B cell (primary cell): ENCODE results near the gene ACACB. TPM values are rescaled to one million over a fixed set of nuclear protein-coding genes. Genes with fewer than 3 reads are reported as not detected.
"Not testable (repeated sequence)": the region's sequence is repeated elsewhere in the genome, so short reads cannot be mapped to it uniquely, and the experiment has no call there.

ENCODE experiments used
- ATAC-seq: fragments of 200-7000 bp; cut with Tn5 transposase; one replicate; pipeline ENCODE4 v1.10.0; 2021; ENCODE audit warnings: low read depth, mild to moderate bottlenecking, moderate number of reproducible peaks, moderate library complexity
- CTCF ChIA-PET: fragments of 350-600 bp; sonication (Branson Sonifier 250); formaldehyde crosslinking; loops from one replicate; lab custom pipeline; 2021; ENCODE audit warnings: antibody characterized with exemption, inconsistent platforms; lab: Charles Lee
- POLR2A ChIA-PET: fragments of 350-600 bp; sonication (Branson Sonifier 250); formaldehyde crosslinking; loops from one replicate; lab custom pipeline; 2021; ENCODE audit warnings: antibody characterized with exemption; lab: Charles Lee
- DNase-seq: peaks from one replicate; pipeline ENCODE4 v3.0.0; 2013
- H2AFZ ChIP-seq: 2 replicates; pipeline ENCODE4 v1.6.1; 2012; ENCODE audit warnings: mild to moderate bottlenecking, low read depth, low read length; ENCODE audit not compliant: insufficient read depth, poor library complexity, severe bottlenecking
- H3K27ac ChIP-seq, 2 donors: 1 replicate in 1 of 2; 2 replicates in 1 of 2; pipeline ENCODE4 v1.5.1; 2012 to 2013; ENCODE audit warnings: low read length in 2 of 2, mild to moderate bottlenecking in 2 of 2, moderate library complexity in 1 of 2
- H3K27me3 ChIP-seq, 4 experiments: fragments of 200-600 bp in 1 of 4; sonication (generic) in 1 of 4; replicated peaks in 1 of 4; 1 replicate in 2 of 4; 2 replicates in 2 of 4; pipeline versions ENCODE4 v1.6.1 to v1.7.0; 2013 to 2016; ENCODE audit warnings: low read length in 3 of 4, mild to moderate bottlenecking in 2 of 4, mixed read lengths in 1 of 4, moderate library complexity in 1 of 4; ENCODE audit not compliant: insufficient read depth in 4 of 4, control insufficient read depth in 3 of 4; ENCODE audit errors: control extremely low read depth in 1 of 4
- H3K36me3 ChIP-seq, 2 experiments: replicated peaks in 1 of 2; 1 replicate in 1 of 2; 2 replicates in 1 of 2; pipeline versions ENCODE4 v1.6.1 to v1.7.1; 2013; ENCODE audit warnings: low read length in 1 of 2; ENCODE audit not compliant: insufficient read depth in 2 of 2, control insufficient read depth in 1 of 2; ENCODE audit errors: control extremely low read depth in 1 of 2, extremely low read depth in 1 of 2
- H3K4me1 ChIP-seq, 2 donors: fragments of 200-600 bp in 1 of 2; sonication (generic) in 1 of 2; 1 replicate in 1 of 2; 2 replicates in 1 of 2; pipeline versions ENCODE4 v1.5.1 to v1.6.1; 2013 to 2017; ENCODE audit warnings: low read length in 2 of 2; ENCODE audit not compliant: control insufficient read depth in 2 of 2, insufficient read depth in 2 of 2
- H3K4me2 ChIP-seq: replicated peaks from 2 replicates; pipeline ENCODE3; 2012; ENCODE audit warnings: mild to moderate bottlenecking, low read depth, low read length; ENCODE audit not compliant: poor library complexity, severe bottlenecking
- H3K4me3 ChIP-seq, 5 experiments: fragments of 200-600 bp in 1 of 5; sonication (generic) in 1 of 5; 1 replicate in 3 of 5; 2 replicates in 2 of 5; pipeline versions ENCODE4 v1.5.1 to v1.7.0; 2011 to 2016; ENCODE audit warnings: low read length in 4 of 5, mild to moderate bottlenecking in 4 of 5, low read depth in 2 of 5, control low read depth in 1 of 5, moderate library complexity in 1 of 5; ENCODE audit not compliant: insufficient read depth in 1 of 5; ENCODE audit errors: control extremely low read depth in 1 of 5, extremely low read depth in 1 of 5
- H3K79me2 ChIP-seq: fragments of 200-600 bp; sonication (generic); one replicate; pipeline ENCODE4 v1.6.0; 2016; ENCODE audit warnings: low read length; ENCODE audit not compliant: control insufficient read depth, insufficient read depth
- H3K9ac ChIP-seq: fragments of 200-600 bp; sonication (generic); 2 replicates; pipeline ENCODE4 v1.6.1; 2017; ENCODE audit warnings: mild to moderate bottlenecking, low read length, moderate library complexity
- H3K9me3 ChIP-seq, 3 donors: one replicate each; pipeline versions ENCODE4 v1.6.1 to v1.7.1; 2013; ENCODE audit warnings: low read length in 2 of 3; ENCODE audit not compliant: control insufficient read depth in 2 of 3, insufficient read depth in 1 of 3; ENCODE audit errors: control extremely low read depth in 1 of 3
- H4K20me1 ChIP-seq: 2 replicates; pipeline ENCODE4 v1.6.0; 2012; ENCODE audit warnings: mild to moderate bottlenecking, low read length; ENCODE audit not compliant: insufficient read depth, control insufficient read depth, poor library complexity, severe bottlenecking
- H3K27ac Mint-ChIP-seq: one replicate; pipeline ENCODE4 v1.8.0; 2021; ENCODE audit warnings: mixed read lengths
- H3K27me3 Mint-ChIP-seq: one replicate; pipeline ENCODE4 v1.8.0; 2021; ENCODE audit warnings: mixed read lengths
- H3K4me1 Mint-ChIP-seq: one replicate; pipeline ENCODE4 v1.8.0; 2021; ENCODE audit warnings: mixed read lengths
- H3K4me3 Mint-ChIP-seq: one replicate; pipeline ENCODE4 v1.8.0; 2021; ENCODE audit warnings: mixed read lengths
- H3K9me3 Mint-ChIP-seq: one replicate; pipeline ENCODE4 v1.8.0; 2022; ENCODE audit warnings: mixed read lengths; ENCODE audit not compliant: insufficient read depth
- CTCF ChIP-seq: fragments of 200-600 bp; IDR thresholded peaks from one replicate; pipeline ENCODE4 v1.8.0; 2022; ENCODE audit warnings: antibody characterized with exemption, mild to moderate bottlenecking
- EZH2 ChIP-seq: IDR thresholded peaks from 2 replicates; pipeline ENCODE4 v1.6.1; 2012; ENCODE audit warnings: borderline replicate concordance, low read depth, mild to moderate bottlenecking, moderate library complexity, low read length; ENCODE audit not compliant: insufficient read depth, poor library complexity, severe bottlenecking
- WGBS: methylation state at CpG from one replicate; pipeline ENCODE4 v1.1.5; 2013; ENCODE audit warnings: missing lambda C conversion rate; ENCODE audit not compliant: insufficient coverage; 5-methylcytosine and 5-hydroxymethylcytosine counted together
- intact Hi-C: fragments of 100-400 bp; cut with micrococcal nuclease; formaldehyde crosslinking; loops from one replicate; pipeline ENCODE4 v1.10.0; 2022
- polyA plus RNA-seq: library from polyadenylated mRNA; depleted of rRNA; stranded (reverse); fragments of >200 nt; gene quantifications from 2 replicates; pipeline ENCODE4 v1.2.3, GENCODE V29; 2012
- total RNA-seq, 2 donors: library from RNA; stranded (reverse); fragments of 120-200 nt in 1 of 2; gene quantifications; 1 replicate in 1 of 2; 2 replicates in 1 of 2; pipeline versions ENCODE4 v1.2.3 to v1.2.4, GENCODE V29; 2013 to 2022

The ACACB gene
- total and polyA plus RNA-seq, 2 donors (not counting 1 experiment from before 2014, with no cell fraction given) = 7.4 to 27.5 TPM

DNA sequence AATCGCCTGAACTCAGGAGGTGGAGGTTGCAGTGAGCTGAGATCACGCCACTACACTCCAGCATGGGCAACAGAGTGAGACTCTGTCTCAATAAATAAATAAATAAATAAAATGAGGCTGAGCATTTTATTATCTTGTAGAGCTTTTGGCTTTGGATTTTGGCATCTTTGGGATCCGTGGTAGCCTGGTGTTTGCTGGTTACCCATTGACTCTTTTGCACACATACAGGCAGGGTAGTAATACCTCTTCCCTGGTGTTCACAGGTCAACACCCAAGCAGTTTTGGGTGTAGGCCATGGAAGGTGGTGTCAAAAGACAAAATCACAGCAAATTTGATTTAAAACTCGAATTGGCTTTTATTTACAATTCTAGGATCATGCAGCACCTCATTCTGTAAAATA, 27.8 kb downstream of the ACACB start:
- no peaks in the 10 kb centered on the region for H3K36me3 ChIP-seq
- H3K4me3 ChIP-seq = no peak overlapping the region
- H3K9me3 ChIP-seq = no peaks in the 10 kb centered on the region
- Mint-ChIP-seq H3K9me3 (no peaks in the 10 kb centered on the region), H3K27ac (no peak overlapping the region), H3K4me3 (no peak overlapping the region), H3K4me1 (peaks cover 2% of the 10 kb centered on the region), H3K27me3 (peaks cover 3% of the 10 kb centered on the region)
- no peak overlapping the region for H3K9ac ChIP-seq
- DNase-seq (no peak), ATAC-seq (no peak)
- H3K4me2 ChIP-seq = no peak overlapping the region
- intact Hi-C loops = no loop called here
- TF ChIP-seq CTCF (no peak), EZH2 (no peak)
- H3K4me1 ChIP-seq = no peaks in the 10 kb centered on the region
- ChIA-PET POLR2A (no interaction called here), CTCF (interaction anchor here (0.8 kb wide), 1 partner anchor 32 kb away, joined by 5 read pairs; no protein-coding TSS in a partner anchor)
- WGBS = no CpG with 5 or more reads among the region's 4 CpGs
- no peaks in the 10 kb centered on the region for H3K27me3 ChIP-seq
- H3K79me2 ChIP-seq = no peaks in the 10 kb centered on the region
- H3K27ac ChIP-seq = no peak overlapping the region
- no peaks in the 10 kb centered on the region for H4K20me1 ChIP-seq
- H2AFZ ChIP-seq = no peak overlapping the region

DNA sequence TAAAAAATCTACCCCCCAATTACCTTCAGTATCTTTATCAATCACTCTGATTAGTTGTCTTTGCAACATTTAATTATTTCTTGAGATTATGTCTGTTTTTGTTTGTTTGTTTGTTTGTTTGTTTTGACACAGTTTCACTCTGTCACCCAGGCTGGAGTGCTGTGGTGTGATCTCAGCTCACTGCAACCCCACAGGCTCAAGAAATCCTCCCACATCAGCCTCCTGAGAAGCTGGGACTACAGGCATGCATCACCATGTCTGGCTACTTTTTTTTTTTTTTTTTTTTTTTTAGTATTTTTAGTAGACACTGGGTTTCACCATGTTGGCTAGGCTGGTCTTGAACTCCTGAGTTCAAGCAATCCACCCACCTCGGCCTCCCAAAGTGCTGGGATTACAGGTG, 30.7 kb downstream of the ACACB start:
- H3K4me3 ChIP-seq, H3K79me2 ChIP-seq, H4K20me1 ChIP-seq, H3K27me3 Mint-ChIP-seq, DNase-seq, H2AFZ ChIP-seq, H3K27me3 ChIP-seq, H3K27ac ChIP-seq, CTCF ChIA-PET, H3K4me2 ChIP-seq, H3K9me3 ChIP-seq, H3K27ac Mint-ChIP-seq, H3K4me1 Mint-ChIP-seq, H3K9ac ChIP-seq, H3K4me1 ChIP-seq, H3K9me3 Mint-ChIP-seq, intact Hi-C loops, POLR2A ChIA-PET, H3K4me3 Mint-ChIP-seq, ATAC-seq, H3K36me3 ChIP-seq: not testable (repeated sequence)
- no CpG with 5 or more reads among the region's 1 CpG for WGBS
